H9 (cell line): ENCODE measurements around the gene MARCHF10. TPM values are rescaled to one million over a fixed set of nuclear protein-coding genes. Genes with fewer than 3 reads are reported as not detected.

ENCODE experiments used
- DNase-seq: peaks from one replicate; pipeline ENCODE4 v3.0.0-alpha.2; 2017
- H2AFZ ChIP-seq: one replicate; pipeline ENCODE4 v1.6.1; 2013; ENCODE audit warnings: mild to moderate bottlenecking, low read length, control low read depth, moderate library complexity
- H2AK5ac ChIP-seq: 2 replicates; pipeline ENCODE4 v1.6.1; 2013; ENCODE audit warnings: low read length, control low read depth, mixed read lengths; ENCODE audit not compliant: insufficient read length
- H2BK120ac ChIP-seq: one replicate; pipeline ENCODE4 v1.6.1; 2013; ENCODE audit warnings: low read depth, mild to moderate bottlenecking, low read length, control low read depth, inconsistent platforms; ENCODE audit not compliant: poor library complexity, severe bottlenecking
- H2BK12ac ChIP-seq: 2 replicates; pipeline ENCODE4 v1.6.1; 2013; ENCODE audit warnings: low read length, control low read depth, mixed read lengths, low read depth; ENCODE audit not compliant: insufficient read length
- H2BK15ac ChIP-seq: 2 replicates; pipeline ENCODE4 v1.6.1; 2013; ENCODE audit warnings: low read depth, low read length, control low read depth
- H2BK20ac ChIP-seq: one replicate; pipeline ENCODE4 v1.6.1; 2013; ENCODE audit warnings: low read depth, mild to moderate bottlenecking, low read length, control low read depth, inconsistent platforms; ENCODE audit not compliant: poor library complexity, severe bottlenecking
- H2BK5ac ChIP-seq: 2 replicates; pipeline ENCODE4 v1.6.1; 2013; ENCODE audit warnings: low read length, control low read depth, mixed read lengths; ENCODE audit not compliant: insufficient read length
- H3K14ac ChIP-seq: 2 replicates; pipeline ENCODE4 v1.6.1; 2013; ENCODE audit warnings: low read length, control low read depth; ENCODE audit not compliant: insufficient read depth
- H3K18ac ChIP-seq: 2 replicates; pipeline ENCODE4 v1.6.1; 2013; ENCODE audit warnings: low read depth, mild to moderate bottlenecking, mixed read lengths, low read length, control low read depth; ENCODE audit not compliant: insufficient read length
- H3K23ac ChIP-seq: 2 replicates; pipeline ENCODE4 v1.6.1; 2013; ENCODE audit warnings: low read length, control low read depth, mixed read lengths, low read depth; ENCODE audit not compliant: insufficient read length
- H3K23me2 ChIP-seq: 2 replicates; pipeline ENCODE4 v1.6.1; 2013; ENCODE audit warnings: low read depth, mild to moderate bottlenecking, mixed read lengths, low read length, control low read depth; ENCODE audit not compliant: insufficient read length, poor library complexity, severe bottlenecking
- H3K27ac ChIP-seq: 2 replicates; pipeline ENCODE4 v1.5.1; 2013; ENCODE audit warnings: low read length, control low read depth, mixed read lengths, low read depth; ENCODE audit not compliant: insufficient read length
- H3K27me3 ChIP-seq: 2 replicates; pipeline ENCODE4 v1.6.1; 2013; ENCODE audit warnings: low read length, control low read depth, inconsistent platforms; ENCODE audit not compliant: insufficient read depth
- H3K4ac ChIP-seq: 2 replicates; pipeline ENCODE4 v1.6.1; 2013; ENCODE audit warnings: low read depth, mild to moderate bottlenecking, control low read depth, inconsistent platforms, low read length, moderate library complexity
- H3K4me1 ChIP-seq: 2 replicates; pipeline ENCODE4 v1.6.1; 2013; ENCODE audit warnings: low read length, control low read depth, inconsistent platforms; ENCODE audit not compliant: insufficient read depth
- H3K4me2 ChIP-seq: 2 replicates; pipeline ENCODE4 v1.6.1; 2013; ENCODE audit warnings: low read length, control low read depth, mixed read lengths; ENCODE audit not compliant: insufficient read length, insufficient read depth
- H3K56ac ChIP-seq: 2 replicates; pipeline ENCODE4 v1.6.1; 2013; ENCODE audit warnings: low read depth, mild to moderate bottlenecking, mixed read lengths, low read length, control low read depth; ENCODE audit not compliant: insufficient read length
- H3K79me1 ChIP-seq: 2 replicates; pipeline ENCODE4 v1.6.1; 2013; ENCODE audit warnings: low read depth, mild to moderate bottlenecking, moderate library complexity, low read length, control low read depth, inconsistent platforms; ENCODE audit not compliant: insufficient read depth, poor library complexity, severe bottlenecking
- H3K79me2 ChIP-seq: 2 replicates; pipeline ENCODE4 v1.6.1; 2013; ENCODE audit warnings: low read length, control low read depth, inconsistent platforms; ENCODE audit not compliant: insufficient read depth
- H3K9ac ChIP-seq: 2 replicates; pipeline ENCODE4 v1.6.1; 2013; ENCODE audit warnings: low read length, control low read depth, mixed read lengths; ENCODE audit not compliant: insufficient read length; ENCODE audit errors: extremely low read depth
- H3K9me3 ChIP-seq: one replicate; pipeline ENCODE4 v1.6.1; 2013; ENCODE audit warnings: low read depth, low read length, inconsistent platforms; ENCODE audit not compliant: control insufficient read depth
- H3T11ph ChIP-seq: one replicate; pipeline ENCODE4 v1.6.1; 2013; ENCODE audit warnings: mild to moderate bottlenecking, low read length, control low read depth, inconsistent platforms
- H4K20me1 ChIP-seq: one replicate; pipeline ENCODE4 v1.6.1; 2013; ENCODE audit not compliant: control insufficient read depth, insufficient read length, insufficient read depth
- H4K5ac ChIP-seq: 2 replicates; pipeline ENCODE4 v1.6.1; 2013; ENCODE audit warnings: low read depth, mild to moderate bottlenecking, mixed read lengths, low read length, control low read depth; ENCODE audit not compliant: insufficient read length
- H4K8ac ChIP-seq: replicated peaks from 2 replicates; pipeline ENCODE4 v1.6.1; 2013; ENCODE audit warnings: low read length, control low read depth, mixed read lengths, low read depth; ENCODE audit not compliant: insufficient read length
- H4K91ac ChIP-seq: 2 replicates; pipeline ENCODE4 v1.6.1; 2013; ENCODE audit warnings: low read depth, mild to moderate bottlenecking, moderate library complexity, mixed read lengths, low read length, control low read depth; ENCODE audit not compliant: insufficient read length
- H3K27ac Mint-ChIP-seq, 3 experiments: 2 replicates in 2 of 3; 3 replicates in 1 of 3; pipeline ENCODE4 v1.8.0; 2020 to 2021; ENCODE audit warnings: mixed read lengths in 3 of 3, mild to moderate bottlenecking in 1 of 3, moderate library complexity in 1 of 3
- H3K27me3 Mint-ChIP-seq: 2 replicates; pipeline ENCODE4 v1.8.0; 2021; ENCODE audit warnings: low read depth, mild to moderate bottlenecking, moderate library complexity, mixed read lengths
- H3K36me3 Mint-ChIP-seq, 3 experiments: 2 replicates in 2 of 3; 3 replicates in 1 of 3; pipeline ENCODE4 v1.8.0; 2020 to 2021; ENCODE audit warnings: low read depth in 3 of 3, mixed read lengths in 3 of 3; ENCODE audit not compliant: insufficient read depth in 1 of 3
- H3K4me1 Mint-ChIP-seq, 2 experiments: 2 replicates each; pipeline ENCODE4 v1.8.0; 2020; ENCODE audit warnings: mixed read lengths in 2 of 2
- H3K4me3 Mint-ChIP-seq, 2 experiments: 2 replicates in 1 of 2; 3 replicates in 1 of 2; pipeline ENCODE4 v1.8.0; 2020 to 2021; ENCODE audit warnings: mild to moderate bottlenecking in 2 of 2, mixed read lengths in 2 of 2, moderate library complexity in 1 of 2
- H3K9me3 Mint-ChIP-seq, 2 experiments: 2 replicates in 1 of 2; 3 replicates in 1 of 2; pipeline ENCODE4 v1.8.0; 2020; ENCODE audit warnings: mild to moderate bottlenecking in 2 of 2, mixed read lengths in 2 of 2, moderate library complexity in 1 of 2
- CTCF ChIP-seq: fragments of 200-600 bp; sonication (generic); conservative IDR thresholded peaks from 3 replicates; pipeline ENCODE4 v1.8.0; 2021; ENCODE audit warnings: antibody characterized with exemption, mild to moderate bottlenecking
- WGBS: extraction: QIAGEN DNeasy Blood & Tissue Kit; methylation state at CpG from one replicate; pipeline ENCODE4 v1.1.7; 2013; ENCODE audit warnings: missing lambda C conversion rate, low lambda C conversion rate, mixed read lengths; ENCODE audit not compliant: insufficient read length; ENCODE audit errors: extremely low coverage; 5-methylcytosine and 5-hydroxymethylcytosine counted together
- total RNA-seq: library from RNA; stranded (reverse); gene quantifications from 2 replicates; pipeline ENCODE4 v1.2.1, GENCODE V29; 2021

The MARCHF10 gene
- total RNA-seq, 1 experiment from 2014 or later: not detected

- Histone ChIP-seq H3K23ac (no peak overlapping the region), H3T11ph (no peak overlapping the region), H2AK5ac (no peak overlapping the region), H2BK5ac (no peak overlapping the region), H4K20me1 (no peaks in the 10 kb centered on the region), H4K8ac (no peak overlapping the region), H3K79me1 (no peaks in the 10 kb centered on the region), H2BK20ac (no peak overlapping the region), H4K5ac (no peak overlapping the region), H3K4me2 (no peak overlapping the region), H2AFZ (no peak overlapping the region), H3K9ac (no peak overlapping the region), H3K4ac (no peak overlapping the region), H3K27me3 (no peaks in the 10 kb centered on the region), H3K9me3 (no peaks in the 10 kb centered on the region), H2BK12ac (no peak overlapping the region), H3K14ac (no peak overlapping the region), H4K91ac (no peak overlapping the region), H3K4me1 (peaks cover 3% of the 10 kb centered on the region; the same call in 1 of the 2 replicates), H2BK15ac (no peak overlapping the region), H3K18ac (no peak overlapping the region), H3K23me2 (no peaks in the 10 kb centered on the region), H2BK120ac (no peak overlapping the region), H3K27ac (no peak overlapping the region), H3K79me2 (no peaks in the 10 kb centered on the region), H3K56ac (no peak overlapping the region)
- peaks cover 26% of the 10 kb centered on the region in 2 experiments for H3K4me1 Mint-ChIP-seq
- H3K36me3 Mint-ChIP-seq: 0 out of 7 replicates have a peak, but pooled peaks cover 0 to 2% (median 0%) of the 10 kb centered on the region in 3 experiments
- H3K27me3 Mint-ChIP-seq: peaks cover 1% of the 10 kb centered on the region
- no peak overlapping the region for H3K27ac Mint-ChIP-seq
- TF ChIP-seq CTCF: no peak
- no peak overlapping the region for H3K4me3 Mint-ChIP-seq
- DNase-seq: no peak
- no CpG with 5 or more reads among the region's 1 CpG for WGBS
- H3K9me3 Mint-ChIP-seq: peaks cover 0 to 2% of the 10 kb centered on the region in 2 experiments; a peak in 1 of 5 replicates
These were observed 85.5 kb downstream of the MARCHF10 start for GRCh38 chr17:62722625-62723024.
